GM19043 (cell line): ENCODE measurements around the gene CBFA2T3.
"Not testable (repeated sequence)": the region's sequence is repeated elsewhere in the genome, so short reads cannot be mapped to it uniquely, and the experiment has no call there.

Source experiments
- ATAC-seq: cut with Tn5 transposase; IDR thresholded peaks from one replicate; pipeline ENCODE4 v1.9.1; 2021; ENCODE audit warnings: low read depth; ENCODE audit not compliant: unreplicated experiment

Gene CBFA2T3

DNA sequence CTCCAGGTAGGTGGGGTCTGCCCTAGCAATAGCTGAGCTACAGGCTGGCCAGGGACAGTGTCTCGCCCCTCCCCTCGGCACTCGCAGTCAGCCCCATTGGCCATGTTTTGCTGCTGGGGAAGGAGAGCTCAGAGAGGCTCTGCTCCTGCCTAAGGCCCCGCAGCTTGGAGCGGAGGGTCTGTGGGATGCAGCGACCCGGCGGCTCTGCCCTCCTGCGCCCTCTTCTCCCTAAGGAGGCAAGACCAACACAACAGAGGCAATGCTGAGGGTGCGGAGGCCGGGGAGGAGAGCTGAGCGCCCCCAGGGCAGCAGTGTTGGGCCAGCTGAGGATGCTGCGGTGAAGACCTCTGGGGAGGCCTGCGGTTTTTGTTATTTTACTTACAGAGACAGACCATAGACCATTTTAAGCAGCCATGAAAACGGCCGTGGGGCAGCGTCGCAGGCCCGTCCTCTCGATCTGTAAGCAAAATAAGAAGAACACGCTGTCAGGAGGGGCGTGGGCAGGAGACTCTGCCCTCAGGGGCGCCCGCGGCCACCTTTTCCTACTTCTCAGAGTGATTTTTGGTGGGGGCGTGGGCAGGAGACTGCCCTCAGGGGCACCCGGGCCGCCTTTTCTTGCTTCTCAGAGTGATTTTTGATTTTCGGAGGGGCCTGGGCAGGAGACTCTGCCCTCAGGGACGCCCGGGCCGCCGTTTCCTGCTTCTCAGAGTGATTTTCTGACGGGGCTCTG lies 79.1 kb downstream of the CBFA2T3 start:
- ATAC-seq, result no peak

DNA sequence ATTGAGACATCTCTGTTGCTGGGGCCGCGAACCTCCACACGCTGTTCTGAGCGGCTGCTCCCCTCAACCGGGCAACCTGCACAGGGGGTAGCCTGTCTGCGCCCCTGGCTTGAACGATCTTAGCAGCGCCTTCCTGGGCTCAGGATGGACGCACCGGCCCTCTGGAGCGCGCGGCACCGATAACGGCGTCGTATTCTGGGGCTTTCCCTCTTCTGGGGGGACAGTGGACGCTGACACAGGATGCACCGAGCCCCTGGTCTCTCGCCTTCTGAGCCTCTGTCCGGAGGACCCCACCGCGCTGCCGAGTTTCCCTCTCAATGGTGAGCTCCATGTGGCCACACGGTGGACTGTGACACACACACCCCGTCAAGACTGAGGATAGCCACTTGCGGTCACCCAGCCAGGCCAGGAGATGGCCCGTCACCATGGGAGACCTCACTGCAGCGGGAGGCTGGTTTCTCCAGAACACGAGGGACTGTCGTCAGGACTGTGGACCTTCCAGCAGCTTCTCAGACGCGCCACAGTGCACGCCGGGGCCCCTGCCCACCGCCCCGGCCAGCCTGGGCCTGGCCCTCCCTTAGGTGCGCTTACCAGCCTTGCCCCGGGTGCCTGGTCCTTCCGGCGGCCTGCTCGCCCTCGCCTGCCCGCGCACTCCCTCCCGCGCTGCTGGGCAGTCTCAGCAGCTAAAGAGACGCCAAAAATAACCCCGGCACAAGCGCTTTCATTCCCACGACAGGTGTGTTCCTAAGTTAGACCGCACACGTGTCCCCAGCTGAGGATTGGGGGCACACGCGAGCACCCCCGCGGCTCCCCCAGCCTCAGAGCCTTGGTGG lies 80.6 kb downstream of the CBFA2T3 start:
- no peak for ATAC-seq

DNA sequence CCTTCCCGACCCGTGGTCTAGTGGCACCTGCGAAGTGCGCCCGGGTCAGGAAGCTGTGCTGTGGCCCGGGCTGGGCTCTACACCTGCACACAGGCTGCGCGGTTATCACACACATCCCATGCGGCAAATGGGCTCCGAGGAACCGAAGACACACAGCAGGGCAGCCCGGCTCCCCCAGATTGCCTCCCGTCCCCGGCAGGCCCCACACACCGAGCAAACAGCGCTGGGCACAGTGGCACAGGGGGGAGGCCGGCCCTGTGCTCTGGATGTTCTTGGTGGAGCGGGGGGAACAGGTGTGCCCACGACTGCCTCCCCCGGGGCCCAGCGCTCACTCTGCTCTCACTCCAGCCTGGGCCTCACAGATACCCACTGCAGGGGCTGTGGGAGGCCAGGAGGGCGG lies 81.7 kb downstream of the CBFA2T3 start:
- no peak for ATAC-seq

DNA sequence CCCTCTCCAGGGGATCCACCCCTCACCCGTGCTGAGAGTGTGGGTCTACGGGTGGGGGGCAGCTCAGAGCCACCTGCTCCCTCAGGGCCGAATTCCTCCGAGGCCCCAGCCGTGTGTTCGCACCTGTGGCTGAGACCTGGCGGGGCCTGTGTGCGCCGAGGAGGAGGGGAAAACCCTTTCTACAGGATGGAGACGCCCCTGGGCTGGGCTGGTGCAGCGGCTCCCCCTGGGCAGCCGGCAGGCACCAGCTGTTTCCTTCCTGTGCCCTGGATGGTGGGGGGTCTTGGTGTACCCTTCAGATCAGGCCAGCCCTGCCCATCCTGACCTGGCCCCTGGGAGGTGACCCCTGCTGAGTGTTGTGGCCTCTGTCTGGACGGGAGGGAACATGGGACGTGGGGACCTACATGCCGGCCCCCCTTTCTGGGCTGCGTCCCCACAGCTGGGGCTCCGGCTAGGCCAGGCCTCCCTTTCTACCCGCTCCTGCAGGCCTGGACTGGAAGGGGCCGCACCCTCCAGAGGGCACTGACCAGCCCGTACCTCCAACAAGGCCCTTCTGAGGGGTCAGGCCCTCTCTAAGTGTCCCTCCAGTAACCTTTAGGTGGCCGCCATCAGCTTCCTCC lies 82.2 kb downstream of the CBFA2T3 start:
- no peak for ATAC-seq

DNA sequence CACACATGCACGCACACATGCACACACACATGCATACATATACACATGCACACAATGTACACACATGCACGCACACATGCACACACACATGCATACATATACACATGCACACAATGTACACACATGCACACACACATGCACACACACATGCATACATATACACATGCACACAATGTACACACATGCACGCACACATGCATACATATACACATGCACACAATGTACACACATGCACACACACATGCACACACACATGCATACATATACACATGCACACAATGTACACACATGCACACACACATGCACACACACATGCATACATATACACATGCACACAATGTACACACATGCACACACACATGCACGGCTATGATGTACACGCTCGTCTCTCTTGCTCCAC lies 82.7 kb downstream of the CBFA2T3 start:
- not testable (repeated sequence) for ATAC-seq

DNA sequence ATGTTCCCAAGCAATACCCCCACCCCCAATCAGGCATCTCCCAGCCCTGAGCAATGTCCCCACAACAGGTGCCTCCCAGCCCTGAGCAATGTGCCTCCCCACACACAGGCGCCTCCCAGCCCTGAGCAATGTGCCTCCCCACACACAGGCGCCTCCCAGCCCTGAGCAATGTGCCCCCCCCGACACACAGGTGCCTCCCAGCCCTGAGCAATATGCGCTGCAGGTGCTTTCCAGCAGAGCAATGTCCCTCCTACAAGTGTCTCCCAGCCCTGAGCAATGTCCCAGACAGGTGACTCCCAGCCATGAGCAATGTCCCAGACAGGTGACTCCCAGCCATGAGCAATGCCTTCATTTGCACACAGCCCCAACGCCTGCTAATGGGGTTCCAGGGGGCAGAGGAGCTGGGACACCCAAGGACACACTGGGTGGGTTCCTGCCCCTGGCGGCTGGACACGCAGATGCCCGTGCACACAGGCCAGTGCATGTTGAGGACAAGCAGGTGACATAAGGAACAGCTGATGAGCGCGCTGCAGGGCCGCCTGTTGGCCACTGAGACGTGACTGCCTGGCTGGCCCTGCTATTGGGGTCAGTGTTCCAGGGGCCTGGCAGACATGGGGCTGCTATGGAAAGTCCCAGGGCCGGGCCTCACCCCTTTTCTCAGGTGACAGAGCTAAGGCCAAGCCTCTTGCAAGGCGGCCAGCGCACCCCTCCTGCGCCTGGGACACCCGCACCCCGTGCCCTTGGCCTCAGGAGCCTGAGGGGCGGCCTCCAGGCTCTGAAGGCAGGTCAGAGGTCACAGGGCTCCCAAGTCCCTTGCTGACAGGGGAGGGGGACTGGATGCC lies 83.7 kb downstream of the CBFA2T3 start:
- ATAC-seq, result no peak

DNA sequence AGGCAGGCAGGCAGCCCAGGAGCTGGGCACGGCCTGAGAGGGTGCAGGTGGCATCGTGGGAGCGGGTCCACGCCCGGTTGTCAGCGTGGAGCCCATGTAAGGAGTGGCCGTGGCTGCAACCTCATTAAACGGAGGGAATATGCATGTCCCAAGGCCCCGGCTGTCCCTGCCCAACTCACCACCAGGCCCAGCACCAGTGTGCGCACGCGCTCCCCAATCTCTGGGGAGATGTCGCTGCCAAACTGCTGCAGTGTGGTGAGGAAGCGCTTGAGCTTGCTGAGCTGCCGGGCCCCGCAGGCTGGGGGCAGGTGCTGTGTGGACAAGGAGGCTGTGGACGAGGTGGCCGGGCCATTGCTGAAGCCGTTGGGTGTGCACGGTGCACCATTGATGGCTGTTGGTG lies 84.9 kb downstream of the CBFA2T3 start:
- ATAC-seq, result no peak

DNA sequence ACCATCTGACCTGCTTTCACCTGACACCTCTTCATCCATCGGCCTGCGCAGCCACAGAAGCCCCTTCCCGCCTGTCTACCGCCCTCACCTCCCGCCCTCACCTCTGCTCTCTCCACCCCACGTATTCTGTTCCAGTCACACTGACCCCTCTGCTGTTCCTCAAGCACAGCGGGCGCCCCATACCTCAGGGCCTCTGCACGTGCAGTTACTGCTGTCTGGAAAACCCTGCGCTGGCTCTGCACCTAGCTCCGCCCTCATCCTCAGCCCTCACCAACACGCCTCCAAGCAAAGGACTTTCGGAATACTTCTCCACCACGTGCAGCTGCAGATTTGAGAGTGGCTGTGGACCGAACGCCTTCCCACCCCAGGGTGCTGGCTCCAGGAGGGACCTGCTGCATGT lies 85.9 kb downstream of the CBFA2T3 start:
- ATAC-seq, result no peak

DNA sequence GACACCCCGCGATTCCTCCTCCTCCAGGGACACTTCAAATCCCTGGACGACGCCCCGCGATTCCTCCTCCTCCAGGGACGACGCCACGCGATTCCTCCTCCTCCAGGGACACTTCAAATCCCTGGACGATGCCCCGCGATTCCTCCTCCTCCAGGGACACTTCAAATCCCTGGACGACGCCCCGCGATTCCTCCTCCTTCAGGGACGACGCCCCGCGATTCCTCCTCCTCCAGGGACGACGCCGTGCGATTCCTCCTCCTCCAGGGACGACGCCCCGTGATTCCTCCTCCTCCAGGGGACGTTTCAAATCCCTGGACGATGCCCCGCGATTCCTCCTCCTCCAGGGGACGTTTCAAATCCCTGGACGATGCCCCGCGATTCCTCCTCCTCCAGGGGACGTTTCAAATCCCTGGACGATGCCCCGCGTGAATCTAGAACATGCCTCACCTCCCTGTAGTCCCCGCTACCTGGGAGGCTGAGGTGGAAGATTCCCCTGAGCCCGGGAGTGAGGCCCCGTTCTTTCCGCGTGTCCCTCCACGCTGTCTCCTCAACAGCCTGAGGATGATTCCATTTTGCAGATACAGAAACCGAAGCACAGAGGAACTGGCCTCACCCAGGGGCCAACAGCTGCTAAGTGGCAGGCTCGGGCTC lies 87.2 kb downstream of the CBFA2T3 start:
- ATAC-seq, result not testable (repeated sequence)

DNA sequence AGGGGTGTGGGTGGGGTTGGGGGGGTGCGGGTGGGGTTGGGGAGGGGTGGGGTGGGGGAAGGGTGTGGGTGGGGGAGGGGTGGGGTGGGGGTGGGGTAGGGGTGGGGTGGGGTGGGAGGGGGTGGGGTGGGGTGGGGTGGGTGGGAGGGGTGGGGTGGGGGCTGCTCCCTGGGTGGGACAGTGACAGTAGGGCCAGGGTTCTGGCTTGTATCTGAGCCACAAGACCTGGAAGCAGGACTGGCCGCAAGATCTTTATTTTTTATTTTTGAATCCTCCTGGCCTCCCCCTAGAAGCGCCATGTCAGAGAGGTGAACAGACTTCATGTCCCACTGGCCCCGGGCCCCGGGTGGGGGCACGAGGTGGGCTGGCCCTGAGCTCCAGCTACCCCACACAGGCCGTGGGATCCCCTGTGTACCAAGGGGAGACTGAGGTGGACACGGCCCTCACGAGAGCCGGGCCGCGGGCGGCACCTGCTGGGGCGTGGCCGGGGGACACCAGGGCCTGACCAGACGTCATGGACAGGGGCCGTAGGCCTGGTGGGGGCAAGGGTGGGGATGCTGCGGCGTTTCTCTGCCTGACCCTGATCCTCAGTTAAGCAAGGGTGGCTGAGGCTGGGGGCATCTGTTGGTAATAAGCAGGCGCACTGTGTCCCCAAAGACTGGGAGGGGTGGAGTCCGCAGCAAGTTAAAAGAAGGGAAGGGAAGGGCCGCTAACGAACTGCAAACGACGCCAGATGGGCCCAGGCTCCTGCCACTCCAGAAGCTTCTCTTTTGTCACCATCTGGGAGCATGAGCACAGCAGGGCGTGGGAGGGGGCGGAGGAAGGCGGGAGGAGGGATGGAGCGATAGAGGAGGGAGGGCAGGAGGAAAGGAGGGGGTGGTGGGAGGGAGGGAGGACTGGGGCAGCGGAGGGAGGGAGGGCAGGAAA lies 88.3 kb downstream of the CBFA2T3 start:
- no peak for ATAC-seq

DNA sequence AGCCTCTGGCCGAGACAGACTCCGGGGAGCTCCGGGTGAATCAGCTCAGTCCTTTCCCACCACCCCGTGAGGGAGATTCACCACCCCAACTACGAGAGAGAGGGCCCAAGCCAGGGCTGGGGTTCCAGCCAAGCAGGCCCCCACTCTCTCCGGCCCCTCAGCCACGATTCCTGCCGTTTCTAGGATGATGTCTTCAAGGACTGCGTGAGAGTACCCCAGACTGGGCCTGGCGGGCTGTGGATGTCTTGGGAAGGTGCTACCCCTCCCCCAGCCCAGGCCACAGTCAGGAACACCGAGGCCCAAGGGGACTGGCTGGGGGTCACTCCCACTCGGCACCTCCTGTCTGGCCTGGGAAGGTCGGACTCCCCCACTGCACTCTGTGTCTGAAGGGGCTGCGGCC lies 89.0 kb downstream of the CBFA2T3 start:
- ATAC-seq, result no peak

DNA sequence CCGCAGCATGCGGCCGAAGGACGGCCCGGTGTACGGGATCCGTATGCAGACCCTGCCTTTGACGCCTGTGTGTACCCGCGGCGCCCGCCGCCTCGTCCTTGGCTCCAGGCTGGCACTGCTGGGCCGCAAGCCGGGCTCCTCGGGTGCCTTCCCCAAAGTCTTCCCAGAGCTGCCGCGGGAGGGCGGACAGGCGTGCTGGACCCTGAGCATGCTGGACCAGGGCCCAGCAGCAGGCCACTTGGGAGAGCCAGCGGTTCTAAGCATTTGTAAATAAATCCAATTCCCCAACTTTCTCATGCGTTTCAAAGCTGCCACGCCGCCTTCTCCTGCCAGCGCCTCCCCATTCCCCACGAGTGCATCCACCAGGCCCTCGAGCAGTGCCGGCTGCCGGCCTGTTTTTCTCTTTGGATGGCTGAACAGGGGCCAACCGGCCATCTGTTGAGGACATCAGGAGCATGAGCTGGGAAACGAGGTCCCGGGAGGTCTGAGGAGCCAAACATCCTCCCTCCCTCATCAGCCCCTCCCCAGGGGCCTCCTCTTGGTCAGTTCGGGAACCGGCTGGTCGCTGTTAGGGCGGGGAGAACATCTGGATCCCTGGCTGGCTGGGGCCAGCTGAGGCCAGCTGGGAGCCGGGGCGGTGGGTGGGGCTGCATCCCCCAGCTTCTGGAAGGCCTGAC lies 90.0 kb downstream of the CBFA2T3 start:
- ATAC-seq, result no peak

DNA sequence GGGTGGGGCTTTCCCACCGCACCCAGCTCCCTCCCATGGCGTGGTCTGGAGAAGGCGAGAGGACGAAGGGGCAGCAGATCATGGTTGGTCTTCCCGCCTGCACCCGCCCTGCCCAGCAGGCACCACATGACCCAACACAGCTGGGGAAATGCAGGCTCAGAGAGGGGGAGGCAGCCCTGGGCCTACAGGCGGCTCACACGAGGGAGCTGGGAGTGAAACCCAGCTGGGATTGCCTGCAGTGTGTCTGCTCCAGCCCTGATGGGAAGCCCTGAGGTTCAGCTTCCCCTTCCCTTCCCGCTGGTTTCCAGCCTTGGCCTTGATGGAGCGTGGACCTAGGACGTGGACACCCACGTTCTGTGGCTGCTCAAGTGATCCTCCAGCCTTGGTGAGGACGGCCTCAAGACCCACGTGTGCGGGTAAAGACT lies 90.6 kb downstream of the CBFA2T3 start:
- ATAC-seq, result no peak

DNA sequence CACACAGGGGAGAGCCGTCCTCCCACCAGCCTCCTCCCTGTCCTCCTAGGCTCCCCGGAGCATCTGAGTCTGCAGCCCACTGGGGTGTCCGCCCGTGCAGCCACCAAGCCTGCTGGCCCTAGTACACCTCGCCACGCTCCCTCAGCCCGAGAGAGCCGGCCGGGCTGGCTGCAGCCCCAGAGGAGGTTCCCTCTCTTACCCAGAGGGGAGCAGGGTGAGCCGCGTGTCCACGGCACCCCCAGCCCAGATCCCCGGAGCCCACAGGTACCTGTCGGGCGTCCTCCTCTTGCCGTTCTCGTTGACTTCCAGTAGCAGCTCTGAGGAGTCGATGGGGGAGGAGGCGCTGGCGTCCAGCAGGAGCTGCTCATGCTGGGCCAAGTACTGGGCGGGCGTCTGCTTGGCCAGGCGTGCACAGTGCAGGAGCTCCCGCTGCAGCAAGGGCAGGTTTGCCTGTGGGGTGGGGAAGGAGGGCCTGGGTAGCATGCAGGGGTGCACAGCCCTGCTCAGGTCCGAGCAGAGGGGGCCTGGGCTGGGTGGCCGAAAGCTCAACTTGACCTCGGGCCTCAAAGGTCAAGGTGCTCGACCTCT lies 91.2 kb downstream of the CBFA2T3 start:
- ATAC-seq, result no peak

DNA sequence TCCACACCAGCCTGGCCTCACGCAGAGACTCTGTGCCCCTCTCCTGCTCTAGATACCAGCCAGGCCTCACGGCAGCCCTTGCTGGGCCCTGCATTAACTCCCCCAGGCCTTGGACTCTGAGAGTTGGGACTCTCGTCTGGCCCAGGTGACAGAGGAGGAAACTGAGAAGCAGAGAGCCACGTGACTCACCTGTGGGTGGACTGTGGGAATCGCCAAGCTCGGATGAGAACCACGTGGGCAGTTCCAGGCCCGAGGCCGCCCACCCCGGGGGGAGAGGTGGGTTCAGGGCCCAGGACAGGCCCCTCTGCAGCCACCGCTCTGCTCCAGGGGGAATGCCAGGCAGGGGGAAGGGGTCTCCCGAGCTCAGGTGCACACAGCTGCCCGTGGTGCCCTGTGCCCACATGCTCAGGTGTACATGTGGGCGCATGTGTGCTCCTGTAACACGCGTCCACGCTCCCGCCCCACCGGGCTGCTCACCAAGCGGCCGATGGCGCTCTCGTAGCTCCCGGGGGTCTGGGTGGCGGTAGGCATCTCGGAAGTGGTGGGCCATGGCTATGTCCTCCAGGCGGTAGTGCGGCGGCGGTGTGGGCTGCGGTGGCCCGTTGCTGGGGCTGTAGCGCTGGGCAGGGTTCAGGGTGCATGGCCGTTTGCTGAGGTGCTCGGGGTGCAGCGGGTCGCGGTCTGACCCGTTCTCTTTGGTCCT lies 92.3 kb downstream of the CBFA2T3 start:
- no peak for ATAC-seq

DNA sequence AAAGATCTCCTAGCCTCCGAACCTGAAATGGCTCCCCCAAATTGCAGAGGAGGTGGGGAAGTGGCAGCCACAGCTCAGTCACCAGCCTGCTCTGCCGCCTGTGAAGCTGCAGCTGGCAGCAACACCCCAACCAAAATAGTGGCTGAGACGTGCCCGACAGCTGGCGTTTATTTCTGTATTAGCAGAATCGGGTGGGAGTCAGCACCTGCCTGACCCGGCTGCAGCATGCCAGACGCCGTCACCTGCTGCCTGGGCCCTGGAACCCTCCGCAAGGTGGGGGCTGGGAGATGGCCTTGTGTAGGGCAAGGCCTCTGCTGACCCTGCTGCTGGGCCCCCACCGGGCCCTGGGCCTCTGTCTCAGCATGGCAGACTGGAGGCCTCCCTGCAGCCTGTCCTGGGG lies 93.1 kb downstream of the CBFA2T3 start:
- no peak for ATAC-seq

DNA sequence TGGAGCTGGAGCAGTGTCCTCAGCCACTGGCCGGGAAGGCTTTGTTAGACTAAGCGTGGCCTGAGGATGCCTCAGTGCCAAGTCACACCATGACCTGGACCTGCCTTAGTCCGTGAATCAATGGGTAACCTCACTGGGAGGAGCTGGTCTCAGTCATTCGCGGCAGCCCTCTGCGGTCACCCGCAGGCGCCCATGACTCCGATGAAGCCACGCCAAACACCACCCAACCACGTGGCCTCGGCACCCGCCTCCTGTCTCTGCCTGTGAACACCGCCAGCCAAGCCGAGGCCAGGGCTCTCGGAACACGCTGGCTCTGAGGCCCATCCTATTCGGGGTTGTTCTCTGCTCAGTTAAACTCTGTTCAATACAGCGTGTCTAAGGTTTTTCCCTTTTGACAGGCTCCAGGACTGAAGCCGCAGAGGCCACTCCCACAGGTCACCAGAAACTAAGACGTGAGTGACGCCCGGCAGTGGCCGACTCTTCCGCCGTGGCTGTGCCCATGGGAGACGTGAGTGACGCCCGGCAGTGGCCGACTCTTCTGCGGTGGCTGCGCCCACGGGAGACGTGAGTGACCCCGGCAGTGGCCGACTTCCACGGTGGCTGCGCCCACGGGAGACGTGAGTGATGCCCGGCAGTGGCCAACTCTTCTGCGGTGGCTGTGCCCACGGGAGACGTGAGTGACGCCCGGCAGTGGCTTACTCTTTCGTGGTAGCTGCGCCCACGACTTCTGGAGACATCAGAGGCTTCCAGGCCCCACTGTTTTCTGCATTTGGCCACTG lies 93.7 kb downstream of the CBFA2T3 start:
- no peak for ATAC-seq
